ENCODE data around the gene KIF2C.

The KIF2C gene

GRCh38 chr1:44719318-44719717, 20.3 kb upstream of the KIF2C start:
- intact Hi-C loops (cut with DNase I; ENCODE audit: low total_unique reads): no loop called here
- TF ChIP-seq CTCF (IDR thresholded peaks at IDR 0.05): no peak
- no peak overlapping the region for H3K4me3 ChIP-seq
- H3K4me1 ChIP-seq: peaks cover 0 to 5% (median 0%) of the 10 kb centered on the region in 4 donors
- no peaks in the 10 kb centered on the region for H3K9me3 ChIP-seq
- H3K27me3 ChIP-seq: peaks cover 0 to 3% of the 10 kb centered on the region in 2 donors
- no peaks in the 10 kb centered on the region for H3K36me3 ChIP-seq
- DNase-seq: no peak
- H3K27ac ChIP-seq: no peak overlapping the region

- intact Hi-C loops (cut with DNase I; ENCODE audit: low total_unique reads): loop anchor here (10.0 kb wide), 1 partner anchor 285 kb away; no protein-coding TSS in a partner anchor
- no peak for TF ChIP-seq CTCF (IDR thresholded peaks at IDR 0.05)
- Histone ChIP-seq H3K27me3 (peaks cover 0 to 3% of the 10 kb centered on the region in 2 donors), H3K36me3 (no peaks in the 10 kb centered on the region), H3K9me3 (no peaks in the 10 kb centered on the region), H3K4me3 (no peak overlapping the region), H3K4me1 (peaks cover 0 to 3% (median 0%) of the 10 kb centered on the region in 4 donors), H3K27ac (no peak overlapping the region)
- DNase-seq: no peak
Measured at GRCh38 chr1:44720281-44720680, 19.4 kb upstream of the KIF2C start.

- peak; percentile 25 to 73 for DNase-seq
- H3K36me3 ChIP-seq: no peaks in the 10 kb centered on the region
- no peaks in the 10 kb centered on the region for H3K9me3 ChIP-seq
- peaks cover 0 to 2% (median 0%) of the 10 kb centered on the region in 4 donors for H3K4me1 ChIP-seq
- peak overlapping the region; percentile 26 to 60 for H3K27ac ChIP-seq
- H3K27me3 ChIP-seq: no peaks in the 10 kb centered on the region
- H3K4me3 ChIP-seq: peak overlapping the region in 1 of 2 donors; percentile 14
- TF ChIP-seq CTCF (IDR thresholded peaks at IDR 0.05): no peak
- intact Hi-C loops (cut with DNase I; ENCODE audit: low total_unique reads): loop anchor here (10.0 kb wide), 1 partner anchor 283 kb away; no protein-coding TSS in a partner anchor
Measured at GRCh38 chr1:44721485-44722361, 17.9 kb upstream of the KIF2C start.

- DNase-seq: no peak
- H3K4me3 ChIP-seq: no peak overlapping the region
- no peak for TF ChIP-seq CTCF (IDR thresholded peaks at IDR 0.05)
- no peak overlapping the region for H3K27ac ChIP-seq
- peaks cover 0 to 5% (median 0%) of the 10 kb centered on the region in 4 donors for H3K4me1 ChIP-seq
- H3K27me3 ChIP-seq: no peaks in the 10 kb centered on the region
- no peaks in the 10 kb centered on the region for H3K9me3 ChIP-seq
- H3K36me3 ChIP-seq: no peaks in the 10 kb centered on the region
- intact Hi-C loops (cut with DNase I; ENCODE audit: low total_unique reads): loop anchor here (10.0 kb wide), 1 partner anchor 282 kb away; no protein-coding TSS in a partner anchor
Measured at GRCh38 chr1:44723064-44723463, 16.6 kb upstream of the KIF2C start.

GRCh38 chr1:44723496-44724295, 15.9 kb upstream of the KIF2C start:
- no peak for TF ChIP-seq CTCF (IDR thresholded peaks at IDR 0.05)
- peak in 1 of 2 donors; percentile 50 for DNase-seq
- H3K9me3 ChIP-seq: no peaks in the 10 kb centered on the region
- H3K27me3 ChIP-seq: no peaks in the 10 kb centered on the region
- no peak overlapping the region for H3K4me3 ChIP-seq
- intact Hi-C loops (cut with DNase I; ENCODE audit: low total_unique reads): loop anchor here (10.0 kb wide), 1 partner anchor 281 kb away; no protein-coding TSS in a partner anchor
- H3K36me3 ChIP-seq: no peaks in the 10 kb centered on the region
- no peak overlapping the region for H3K27ac ChIP-seq
- peaks cover 0 to 5% (median 0%) of the 10 kb centered on the region in 4 donors for H3K4me1 ChIP-seq
